Epithelial cell of esophagus (primary cell): ENCODE data around the gene ZNF428.
"Not testable (repeated sequence)": the region's sequence is repeated elsewhere in the genome, so short reads cannot be mapped to it uniquely, and the experiment has no call there.

Source experiments
- DNase-seq: peaks from one replicate; pipeline ENCODE4 v3.0.0; 2010; ENCODE audit warnings: low read depth
- H3K4me3 ChIP-seq: 2 replicates; pipeline ENCODE4 v1.5.1; 2011; ENCODE audit warnings: mild to moderate bottlenecking, low read length, control low read depth
- CTCF ChIP-seq: IDR thresholded peaks from 2 replicates; pipeline ENCODE4 v1.5.1; 2011; ENCODE audit warnings: low read depth, mild to moderate bottlenecking, low read length, control low read depth, inconsistent platforms; ENCODE audit not compliant: insufficient read depth; ENCODE audit errors: missing control alignments

ZNF428 gene

GRCh38 chr19:43607238-43608205, 11.9 kb downstream of the ZNF428 start:
- H3K4me3 ChIP-seq = no peak overlapping the region
- TF ChIP-seq CTCF = no peak

GRCh38 chr19:43606569-43607229, 12.7 kb downstream of the ZNF428 start:
- TF ChIP-seq CTCF = no peak
- H3K4me3 ChIP-seq = no peak overlapping the region
- peak; percentile 69 for DNase-seq

More at GRCh38 chr19:43607238-43608205, 11.9 kb downstream of the ZNF428 start:
- DNase-seq = no peak

GRCh38 chr19:43605875-43606568, 13.4 kb downstream of the ZNF428 start:
- DNase-seq = no peak
- TF ChIP-seq CTCF = no peak
- no peak overlapping the region for H3K4me3 ChIP-seq

GRCh38 chr19:43600326-43600725, 19.1 kb downstream of the ZNF428 start:
- not testable (repeated sequence) for DNase-seq, H3K4me3 ChIP-seq

- no peak for DNase-seq
- H3K4me3 ChIP-seq = no peak overlapping the region
- TF ChIP-seq CTCF = no peak
Measured at GRCh38 chr19:43599635-43600295, 19.7 kb downstream of the ZNF428 start.

- no peak for TF ChIP-seq CTCF
- no peak overlapping the region for H3K4me3 ChIP-seq
- no peak for DNase-seq
Measured at GRCh38 chr19:43598445-43599240, 20.8 kb downstream of the ZNF428 start.
